K562 (cell line): ENCODE measurements around the gene IQSEC3. TPM values are rescaled to one million over a fixed set of nuclear protein-coding genes. Genes with fewer than 3 reads are reported as not detected.

Source experiments
- ATF1 ChIP-seq, 2 experiments: fragments of 450-650 bp in 1 of 2; IDR thresholded peaks; 2 replicates each; pipeline ENCODE4 v1.6.1; 2016; ENCODE audit warnings: missing compliant biosample characterization in 1 of 2, missing genetic modification characterization in 1 of 2
- CBFA2T2 ChIP-seq: fragments of 450-650 bp; conservative IDR thresholded peaks from 2 replicates; pipeline ENCODE4 v1.6.1; 2017; ENCODE audit warnings: mild to moderate bottlenecking
- CBFB ChIP-seq: sonication (generic); formaldehyde crosslinking; IDR thresholded peaks from 2 replicates; pipeline ENCODE4 v1.4.0; 2020; ENCODE audit warnings: mild to moderate bottlenecking, missing genetic modification reagents
- CBX1 ChIP-seq: sonication (generic); IDR thresholded peaks from 2 replicates; pipeline ENCODE4 v1.6.1; 2016; ENCODE audit warnings: antibody characterized with exemption, low read depth, mild to moderate bottlenecking
- DDX20 ChIP-seq: fragments of 450-650 bp; IDR thresholded peaks from 2 replicates; pipeline ENCODE4 v1.6.1; 2016; ENCODE audit warnings: missing genetic modification characterization, low read depth, mild to moderate bottlenecking, missing compliant biosample characterization, moderate library complexity
- ESRRB ChIP-seq: fragments of 250-450 bp; sonication (Bioruptor Pico); IDR thresholded peaks from 2 replicates; pipeline ENCODE4 v1.5.0; 2020; ENCODE audit warnings: mild to moderate bottlenecking, moderate library complexity, borderline replicate concordance
- HNRNPL ChIP-seq: fragments of 200-400 bp; formaldehyde crosslinking; IDR thresholded peaks from 2 replicates; pipeline ENCODE4 v1.6.1; 2017; ENCODE audit warnings: low read depth, mild to moderate bottlenecking, low read length
- KLF13 ChIP-seq: fragments of 450-650 bp; IDR thresholded peaks from 2 replicates; pipeline ENCODE4 v1.6.1; 2016; ENCODE audit warnings: missing genetic modification characterization, low read depth, mild to moderate bottlenecking, missing compliant biosample characterization, moderate library complexity, borderline replicate concordance
- MIER1 ChIP-seq: fragments of 450-650 bp; IDR thresholded peaks from 2 replicates; pipeline ENCODE4 v1.6.1; 2016; ENCODE audit warnings: antibody characterized with exemption, mild to moderate bottlenecking, low read depth
- MTF1 ChIP-seq: fragments of 250-450 bp; sonication (Bioruptor Pico); IDR thresholded peaks from 2 replicates; pipeline ENCODE4 v1.9.0; 2021; ENCODE audit warnings: moderate library complexity, mild to moderate bottlenecking, inconsistent platforms, borderline replicate concordance
- USF1 ChIP-seq: sonication (generic); formaldehyde crosslinking; IDR thresholded peaks from 2 replicates; pipeline ENCODE4 v1.9.0; 2022; ENCODE audit warnings: mild to moderate bottlenecking, missing genetic modification reagents
- ZNF668 ChIP-seq: fragments of 250-450 bp; sonication (Bioruptor Pico); IDR thresholded peaks from 2 replicates; pipeline ENCODE4 v1.8.0; 2022; ENCODE audit warnings: mild to moderate bottlenecking, inconsistent platforms
- polyA plus RNA-seq, 8 experiments: library from polyadenylated mRNA; depleted of rRNA in 4 of 8; stranded (reverse) in 5 of 8; unstranded in 3 of 8; fragments of >200 nt; fragmentation: Nextera tagmentation in 2 of 8; fragmentation: Illumina TruSeq in 1 of 8; extraction: Ambion mirVana in 2 of 8; extraction: Trizol in 1 of 8; gene quantifications; 2 replicates each; pipeline versions ENCODE4 v1.2.1 to v1.2.3, GENCODE V29; 2011 to 2014; ENCODE audit warnings: inconsistent platforms in 1 of 8, missing spikeins in 1 of 8
- total RNA-seq, 7 experiments: library from RNA; depleted of rRNA in 6 of 7; stranded (reverse); fragments of >200 nt in 6 of 7; fragmentation: Illumina TruSeq in 2 of 7; extraction: Trizol in 2 of 7; gene quantifications; 2 replicates each; pipeline versions ENCODE4 v1.2.1 to v1.2.3, GENCODE V29; 2011 to 2021; ENCODE audit warnings: low replicate concordance in 1 of 7
- TF ChIP-seq, protein P1 (sequence below): sonication (generic); formaldehyde crosslinking; IDR thresholded peaks from 2 replicates; pipeline ENCODE4 v1.8.0; 2022; ENCODE audit warnings: missing genetic modification reagents, mild to moderate bottlenecking, moderate library complexity, borderline replicate concordance
- TF ChIP-seq, protein P2 (sequence below): fragments of 450-650 bp; IDR thresholded peaks from 2 replicates; pipeline ENCODE4 v1.6.1; 2016; ENCODE audit warnings: mild to moderate bottlenecking, moderate library complexity

Gene IQSEC3
- total and polyA plus RNA-seq, 9 of the 15 experiments (the other 6 are each of a cell fraction or from before 2014, with no cell fraction given): under 0.01 to 0.25 (median 0.08) TPM; not detected in 3

DNA sequence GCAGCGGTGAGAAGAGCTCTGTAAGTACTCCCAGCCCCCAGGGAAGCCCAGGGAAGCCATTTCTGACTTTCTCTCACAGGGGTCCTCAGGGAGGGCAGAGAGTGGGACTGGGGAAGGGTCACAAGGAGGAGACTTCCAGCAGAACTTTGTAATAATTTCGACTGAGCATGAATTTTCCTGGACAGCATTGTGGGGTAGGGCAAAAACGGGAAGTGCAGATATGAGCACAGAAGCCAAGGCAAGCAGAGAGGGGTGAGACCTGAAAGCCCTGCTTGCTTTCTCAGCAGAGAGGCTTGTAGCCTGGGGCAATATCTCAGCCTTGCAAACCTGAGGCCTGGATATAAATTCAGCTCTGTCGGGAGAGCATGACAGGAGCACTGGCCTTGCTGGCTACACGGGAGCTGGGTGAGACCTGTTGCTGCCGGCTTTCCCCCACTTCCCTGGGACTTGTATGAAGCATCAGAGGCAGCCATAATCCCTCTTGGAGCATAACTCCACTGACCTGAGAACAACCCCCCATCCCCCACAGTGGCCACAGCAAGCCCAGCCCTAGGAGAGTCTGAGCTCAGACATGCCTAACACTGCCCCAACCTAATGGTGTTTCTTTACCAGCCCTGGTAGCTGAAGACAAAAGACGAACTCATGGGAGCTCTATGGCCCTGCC is 9.8 kb upstream of the IQSEC3 start (continued):
- no peak for TF ChIP-seq CBX1
- TF ChIP-seq USF1 (CRISPR knock-in tag): peak; percentile 26; the same call in 1 of the 2 replicates
- no peak for TF ChIP-seq ZNF668 (CRISPR knock-in tag)
- TF ChIP-seq ESRRB (CRISPR knock-in tag): no peak
- TF ChIP-seq, protein P1, sequence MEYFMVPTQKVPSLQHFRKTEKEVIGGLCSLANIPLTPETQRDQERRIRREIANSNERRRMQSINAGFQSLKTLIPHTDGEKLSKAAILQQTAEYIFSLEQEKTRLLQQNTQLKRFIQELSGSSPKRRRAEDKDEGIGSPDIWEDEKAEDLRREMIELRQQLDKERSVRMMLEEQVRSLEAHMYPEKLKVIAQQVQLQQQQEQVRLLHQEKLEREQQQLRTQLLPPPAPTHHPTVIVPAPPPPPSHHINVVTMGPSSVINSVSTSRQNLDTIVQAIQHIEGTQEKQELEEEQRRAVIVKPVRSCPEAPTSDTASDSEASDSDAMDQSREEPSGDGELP: 0 out of 2 replicates have a peak, but pooled peaks have one; percentile 11
- TF ChIP-seq ATF1 (CRISPR knock-in tag; IDR thresholded peaks at IDR 0.05): no peak
- no peak for TF ChIP-seq ATF1 (tag; IDR thresholded peaks at IDR 0.05)
- no peak for TF ChIP-seq KLF13 (tag)
- no peak for TF ChIP-seq MTF1 (CRISPR knock-in tag)
- TF ChIP-seq, protein P2, sequence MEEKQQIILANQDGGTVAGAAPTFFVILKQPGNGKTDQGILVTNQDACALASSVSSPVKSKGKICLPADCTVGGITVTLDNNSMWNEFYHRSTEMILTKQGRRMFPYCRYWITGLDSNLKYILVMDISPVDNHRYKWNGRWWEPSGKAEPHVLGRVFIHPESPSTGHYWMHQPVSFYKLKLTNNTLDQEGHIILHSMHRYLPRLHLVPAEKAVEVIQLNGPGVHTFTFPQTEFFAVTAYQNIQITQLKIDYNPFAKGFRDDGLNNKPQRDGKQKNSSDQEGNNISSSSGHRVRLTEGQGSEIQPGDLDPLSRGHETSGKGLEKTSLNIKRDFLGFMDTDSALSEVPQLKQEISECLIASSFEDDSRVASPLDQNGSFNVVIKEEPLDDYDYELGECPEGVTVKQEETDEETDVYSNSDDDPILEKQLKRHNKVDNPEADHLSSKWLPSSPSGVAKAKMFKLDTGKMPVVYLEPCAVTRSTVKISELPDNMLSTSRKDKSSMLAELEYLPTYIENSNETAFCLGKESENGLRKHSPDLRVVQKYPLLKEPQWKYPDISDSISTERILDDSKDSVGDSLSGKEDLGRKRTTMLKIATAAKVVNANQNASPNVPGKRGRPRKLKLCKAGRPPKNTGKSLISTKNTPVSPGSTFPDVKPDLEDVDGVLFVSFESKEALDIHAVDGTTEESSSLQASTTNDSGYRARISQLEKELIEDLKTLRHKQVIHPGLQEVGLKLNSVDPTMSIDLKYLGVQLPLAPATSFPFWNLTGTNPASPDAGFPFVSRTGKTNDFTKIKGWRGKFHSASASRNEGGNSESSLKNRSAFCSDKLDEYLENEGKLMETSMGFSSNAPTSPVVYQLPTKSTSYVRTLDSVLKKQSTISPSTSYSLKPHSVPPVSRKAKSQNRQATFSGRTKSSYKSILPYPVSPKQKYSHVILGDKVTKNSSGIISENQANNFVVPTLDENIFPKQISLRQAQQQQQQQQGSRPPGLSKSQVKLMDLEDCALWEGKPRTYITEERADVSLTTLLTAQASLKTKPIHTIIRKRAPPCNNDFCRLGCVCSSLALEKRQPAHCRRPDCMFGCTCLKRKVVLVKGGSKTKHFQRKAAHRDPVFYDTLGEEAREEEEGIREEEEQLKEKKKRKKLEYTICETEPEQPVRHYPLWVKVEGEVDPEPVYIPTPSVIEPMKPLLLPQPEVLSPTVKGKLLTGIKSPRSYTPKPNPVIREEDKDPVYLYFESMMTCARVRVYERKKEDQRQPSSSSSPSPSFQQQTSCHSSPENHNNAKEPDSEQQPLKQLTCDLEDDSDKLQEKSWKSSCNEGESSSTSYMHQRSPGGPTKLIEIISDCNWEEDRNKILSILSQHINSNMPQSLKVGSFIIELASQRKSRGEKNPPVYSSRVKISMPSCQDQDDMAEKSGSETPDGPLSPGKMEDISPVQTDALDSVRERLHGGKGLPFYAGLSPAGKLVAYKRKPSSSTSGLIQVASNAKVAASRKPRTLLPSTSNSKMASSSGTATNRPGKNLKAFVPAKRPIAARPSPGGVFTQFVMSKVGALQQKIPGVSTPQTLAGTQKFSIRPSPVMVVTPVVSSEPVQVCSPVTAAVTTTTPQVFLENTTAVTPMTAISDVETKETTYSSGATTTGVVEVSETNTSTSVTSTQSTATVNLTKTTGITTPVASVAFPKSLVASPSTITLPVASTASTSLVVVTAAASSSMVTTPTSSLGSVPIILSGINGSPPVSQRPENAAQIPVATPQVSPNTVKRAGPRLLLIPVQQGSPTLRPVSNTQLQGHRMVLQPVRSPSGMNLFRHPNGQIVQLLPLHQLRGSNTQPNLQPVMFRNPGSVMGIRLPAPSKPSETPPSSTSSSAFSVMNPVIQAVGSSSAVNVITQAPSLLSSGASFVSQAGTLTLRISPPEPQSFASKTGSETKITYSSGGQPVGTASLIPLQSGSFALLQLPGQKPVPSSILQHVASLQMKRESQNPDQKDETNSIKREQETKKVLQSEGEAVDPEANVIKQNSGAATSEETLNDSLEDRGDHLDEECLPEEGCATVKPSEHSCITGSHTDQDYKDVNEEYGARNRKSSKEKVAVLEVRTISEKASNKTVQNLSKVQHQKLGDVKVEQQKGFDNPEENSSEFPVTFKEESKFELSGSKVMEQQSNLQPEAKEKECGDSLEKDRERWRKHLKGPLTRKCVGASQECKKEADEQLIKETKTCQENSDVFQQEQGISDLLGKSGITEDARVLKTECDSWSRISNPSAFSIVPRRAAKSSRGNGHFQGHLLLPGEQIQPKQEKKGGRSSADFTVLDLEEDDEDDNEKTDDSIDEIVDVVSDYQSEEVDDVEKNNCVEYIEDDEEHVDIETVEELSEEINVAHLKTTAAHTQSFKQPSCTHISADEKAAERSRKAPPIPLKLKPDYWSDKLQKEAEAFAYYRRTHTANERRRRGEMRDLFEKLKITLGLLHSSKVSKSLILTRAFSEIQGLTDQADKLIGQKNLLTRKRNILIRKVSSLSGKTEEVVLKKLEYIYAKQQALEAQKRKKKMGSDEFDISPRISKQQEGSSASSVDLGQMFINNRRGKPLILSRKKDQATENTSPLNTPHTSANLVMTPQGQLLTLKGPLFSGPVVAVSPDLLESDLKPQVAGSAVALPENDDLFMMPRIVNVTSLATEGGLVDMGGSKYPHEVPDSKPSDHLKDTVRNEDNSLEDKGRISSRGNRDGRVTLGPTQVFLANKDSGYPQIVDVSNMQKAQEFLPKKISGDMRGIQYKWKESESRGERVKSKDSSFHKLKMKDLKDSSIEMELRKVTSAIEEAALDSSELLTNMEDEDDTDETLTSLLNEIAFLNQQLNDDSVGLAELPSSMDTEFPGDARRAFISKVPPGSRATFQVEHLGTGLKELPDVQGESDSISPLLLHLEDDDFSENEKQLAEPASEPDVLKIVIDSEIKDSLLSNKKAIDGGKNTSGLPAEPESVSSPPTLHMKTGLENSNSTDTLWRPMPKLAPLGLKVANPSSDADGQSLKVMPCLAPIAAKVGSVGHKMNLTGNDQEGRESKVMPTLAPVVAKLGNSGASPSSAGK: no peak
- TF ChIP-seq HNRNPL: no peak
- TF ChIP-seq CBFA2T2: no peak
- TF ChIP-seq CBFB (CRISPR knock-in tag): no peak
- TF ChIP-seq MIER1: no peak
- TF ChIP-seq DDX20: no peak
